Gastrocnemius medialis (tissue), 4 donors: ENCODE results near the gene SLC9A1. TPM values are rescaled to one million over a fixed set of nuclear protein-coding genes. Genes with fewer than 3 reads are reported as not detected.
"Not testable (repeated sequence)": the region's sequence is repeated elsewhere in the genome, so short reads cannot be mapped to it uniquely, and the experiment has no call there.

ENCODE experiments used
- ATAC-seq, 2 donors: fragments of 150-250 bp; one replicate each; pipeline ENCODE4 v1.9.1; 2016
- DNase-seq, 2 donors: peaks; one replicate each; pipeline ENCODE4 v3.0.0-alpha.2; 2019
- H3K27ac ChIP-seq, 4 donors: fragments of 200-600 bp; sonication (generic); 1 replicate in 1 of 4; 2 replicates in 3 of 4; pipeline ENCODE4 v1.5.1; 2016 to 2018; ENCODE audit warnings: mild to moderate bottlenecking in 2 of 4, moderate library complexity in 1 of 4
- H3K27me3 ChIP-seq, 3 donors: fragments of 200-600 bp; sonication (generic) in 2 of 3; 1 replicate in 1 of 3; 2 replicates in 2 of 3; pipeline versions ENCODE4 v1.5.1 to v1.6.0; 2016 to 2019; ENCODE audit warnings: mild to moderate bottlenecking in 1 of 3, moderate library complexity in 1 of 3
- H3K36me3 ChIP-seq, 2 donors: fragments of 200-600 bp; sonication (generic) in 1 of 2; one replicate each; pipeline ENCODE4 v1.5.1; 2017 to 2018
- H3K4me1 ChIP-seq, 2 donors: fragments of 200-600 bp; sonication (generic) in 1 of 2; one replicate each; pipeline ENCODE4 v1.5.1; 2016 to 2017; ENCODE audit warnings: mild to moderate bottlenecking in 2 of 2
- H3K4me3 ChIP-seq, 4 donors: fragments of 200-600 bp; sonication (generic) in 3 of 4; 1 replicate in 1 of 4; 2 replicates in 3 of 4; pipeline ENCODE4 v1.5.1; 2016 to 2019; ENCODE audit warnings: mild to moderate bottlenecking in 2 of 4
- H3K9me3 ChIP-seq, 3 donors: fragments of 200-600 bp; sonication (generic) in 2 of 3; 1 replicate in 1 of 3; 2 replicates in 2 of 3; pipeline ENCODE4 v1.5.1; 2016 to 2019
- POLR2A ChIP-seq, 2 donors: fragments of 450-650 bp; IDR thresholded peaks; one replicate each; pipeline ENCODE4 v1.6.1; 2017; ENCODE audit warnings: antibody characterized with exemption in 2 of 2, mild to moderate bottlenecking in 2 of 2, moderate library complexity in 2 of 2
- in situ Hi-C, 4 donors: fragments of 200-750 bp; cut with MboI; loops; one replicate each; pipeline versions ENCODE4 v1.15.0 to v1.8.0; 2017; ENCODE audit warnings: low sequenced_read_pairs in 4 of 4
- intact Hi-C: fragments of 100-400 bp; cut with DNase I; formaldehyde crosslinking; loops from one replicate; pipeline ENCODE4 v1.15.1; 2023; ENCODE audit warnings: low total_unique reads
- total RNA-seq, 4 donors: library from RNA; depleted of rRNA; stranded (reverse); fragments of >200 nt; gene quantifications; one replicate each; pipeline versions ENCODE4 v1.1.0 to v1.2.3, GENCODE V29; 2016
- TF ChIP-seq, protein P1 (sequence below), 5 experiments: fragments of 450-650 bp in 3 of 5; fragments of 200-600 bp in 2 of 5; sonication (generic) in 2 of 5; IDR thresholded peaks in 4 of 5; conservative IDR thresholded peaks in 1 of 5; 1 replicate in 4 of 5; 2 replicates in 1 of 5; pipeline ENCODE4 v1.5.1; 2016 to 2019; ENCODE audit warnings: antibody characterized with exemption in 5 of 5, mild to moderate bottlenecking in 3 of 5, moderate library complexity in 3 of 5

SLC9A1 gene
- total RNA-seq, 4 donors from 2014 or later: 2.5 to 4.3 (median 3.7) TPM

- no peaks in the 10 kb centered on the region for H3K4me1 ChIP-seq
- in situ Hi-C loops (loop anchor here in 1 of 4 donors (10.0 kb wide), 1 partner anchor 93 kb away; no protein-coding TSS in a partner anchor), intact Hi-C loops (no loop called here)
- no peak for TF ChIP-seq POLR2A (IDR thresholded peaks at IDR 0.05)
- TF ChIP-seq, protein P1, sequence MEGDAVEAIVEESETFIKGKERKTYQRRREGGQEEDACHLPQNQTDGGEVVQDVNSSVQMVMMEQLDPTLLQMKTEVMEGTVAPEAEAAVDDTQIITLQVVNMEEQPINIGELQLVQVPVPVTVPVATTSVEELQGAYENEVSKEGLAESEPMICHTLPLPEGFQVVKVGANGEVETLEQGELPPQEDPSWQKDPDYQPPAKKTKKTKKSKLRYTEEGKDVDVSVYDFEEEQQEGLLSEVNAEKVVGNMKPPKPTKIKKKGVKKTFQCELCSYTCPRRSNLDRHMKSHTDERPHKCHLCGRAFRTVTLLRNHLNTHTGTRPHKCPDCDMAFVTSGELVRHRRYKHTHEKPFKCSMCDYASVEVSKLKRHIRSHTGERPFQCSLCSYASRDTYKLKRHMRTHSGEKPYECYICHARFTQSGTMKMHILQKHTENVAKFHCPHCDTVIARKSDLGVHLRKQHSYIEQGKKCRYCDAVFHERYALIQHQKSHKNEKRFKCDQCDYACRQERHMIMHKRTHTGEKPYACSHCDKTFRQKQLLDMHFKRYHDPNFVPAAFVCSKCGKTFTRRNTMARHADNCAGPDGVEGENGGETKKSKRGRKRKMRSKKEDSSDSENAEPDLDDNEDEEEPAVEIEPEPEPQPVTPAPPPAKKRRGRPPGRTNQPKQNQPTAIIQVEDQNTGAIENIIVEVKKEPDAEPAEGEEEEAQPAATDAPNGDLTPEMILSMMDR (IDR thresholded peaks at IDR 0.05 in 4 of 5, conservative IDR thresholded peaks at IDR 0.05 in 1 of 5): no peak
- no peak for DNase-seq
- H3K9me3 ChIP-seq: no peaks in the 10 kb centered on the region
- no peaks in the 10 kb centered on the region for H3K36me3 ChIP-seq
- no peak overlapping the region for H3K27ac ChIP-seq
- no peaks in the 10 kb centered on the region for H3K27me3 ChIP-seq
- no peak for ATAC-seq
- H3K4me3 ChIP-seq: no peak overlapping the region
Observed at GRCh38 chr1:27192039-27192529, 37.2 kb upstream of the SLC9A1 start.

- H3K9me3 ChIP-seq, H3K4me1 ChIP-seq, H3K27me3 ChIP-seq, in situ Hi-C loops, H3K36me3 ChIP-seq, H3K4me3 ChIP-seq, DNase-seq, ATAC-seq, intact Hi-C loops, H3K27ac ChIP-seq: not testable (repeated sequence)
Observed at GRCh38 chr1:27184665-27185064, 29.7 kb upstream of the SLC9A1 start.

GRCh38 chr1:27179979-27180378 is 25.1 kb upstream of the SLC9A1 start:
- Histone ChIP-seq H3K9me3 (no peaks in the 10 kb centered on the region), H3K4me3 (no peak overlapping the region), H3K36me3 (no peaks in the 10 kb centered on the region), H3K27me3 (no peaks in the 10 kb centered on the region), H3K4me1 (no peaks in the 10 kb centered on the region), H3K27ac (no peak overlapping the region)
- DNase-seq (no peak), ATAC-seq (no peak)
- no peak for TF ChIP-seq POLR2A (IDR thresholded peaks at IDR 0.05)
- TF ChIP-seq, protein P1 (IDR thresholded peaks at IDR 0.05 in 4 of 5, conservative IDR thresholded peaks at IDR 0.05 in 1 of 5): no peak
- in situ Hi-C loops (no loop called here), intact Hi-C loops (no loop called here)

DNA sequence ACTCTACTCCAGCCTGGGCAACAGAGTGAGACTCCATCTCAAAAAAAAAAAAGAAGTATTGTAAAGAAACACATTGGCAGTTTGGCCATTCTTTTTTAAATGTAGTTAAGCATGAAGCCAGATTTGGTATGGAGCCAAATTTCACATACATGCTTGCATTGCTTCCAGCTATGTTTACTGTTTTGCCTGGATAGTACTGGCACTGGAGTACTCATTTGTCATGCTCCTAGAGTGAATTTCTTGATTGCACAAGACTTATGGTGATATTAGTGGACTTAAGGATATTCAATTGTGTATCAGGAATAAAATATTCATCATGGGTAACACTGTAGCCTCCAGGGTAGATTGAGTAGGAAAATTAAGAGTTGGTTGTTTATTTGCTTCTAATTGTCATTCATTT is 24.5 kb upstream of the SLC9A1 start:
- no peaks in the 10 kb centered on the region for H3K36me3 ChIP-seq
- ATAC-seq (no peak), DNase-seq (no peak)
- TF ChIP-seq POLR2A (IDR thresholded peaks at IDR 0.05): no peak
- TF ChIP-seq, protein P1 (IDR thresholded peaks at IDR 0.05 in 4 of 5, conservative IDR thresholded peaks at IDR 0.05 in 1 of 5): no peak
- H3K4me3 ChIP-seq: no peak overlapping the region
- H3K9me3 ChIP-seq: no peaks in the 10 kb centered on the region
- no peaks in the 10 kb centered on the region for H3K27me3 ChIP-seq
- H3K27ac ChIP-seq: no peak overlapping the region
- intact Hi-C loops: no loop called here
- in situ Hi-C loops: no loop called here
- H3K4me1 ChIP-seq: no peaks in the 10 kb centered on the region

- in situ Hi-C loops (no loop called here), intact Hi-C loops (no loop called here)
- no peaks in the 10 kb centered on the region for H3K27me3 ChIP-seq
- no peak overlapping the region for H3K4me3 ChIP-seq
- DNase-seq: no peak
- H3K36me3 ChIP-seq: no peaks in the 10 kb centered on the region
- no peaks in the 10 kb centered on the region for H3K9me3 ChIP-seq
- no peaks in the 10 kb centered on the region for H3K4me1 ChIP-seq
- no peak for ATAC-seq
- no peak for TF ChIP-seq POLR2A (IDR thresholded peaks at IDR 0.05)
- TF ChIP-seq, protein P1 (IDR thresholded peaks at IDR 0.05 in 4 of 5, conservative IDR thresholded peaks at IDR 0.05 in 1 of 5): no peak
- no peak overlapping the region for H3K27ac ChIP-seq
Observed at GRCh38 chr1:27176954-27177353, 22.0 kb upstream of the SLC9A1 start.
